IMR-90 (cell line): ENCODE results near the gene INPP5A. TPM values are rescaled to one million over a fixed set of nuclear protein-coding genes. Genes with fewer than 3 reads are reported as not detected.

Experiments used
- ATAC-seq: fragments of 200-7000 bp; cut with Tn5 transposase; 2 replicates; pipeline ENCODE4 v1.9.1; 2020; ENCODE audit warnings: low read depth, mild to moderate bottlenecking, moderate library complexity
- BruUV-seq: library from RNA; stranded (reverse); fragments of 400-500 nt; replicated peaks from 2 replicates; lab custom pipeline; 2021; lab: Mats Ljungman, UMichigan
- CTCF ChIA-PET: fragments of 300-600 bp; formaldehyde crosslinking; extraction: SDS; loops from one replicate; lab custom pipeline; 2021; ENCODE audit warnings: antibody characterized with exemption; lab: Yijun Ruan, JAX
- POLR2A ChIA-PET: fragments of 300-600 bp; sonication (Branson Sonifier 250); formaldehyde crosslinking; loops from one replicate; lab custom pipeline; 2022; ENCODE audit warnings: antibody characterized with exemption; ENCODE audit not compliant: unreplicated experiment; lab: Charles Lee
- DNase-seq: peaks from one replicate; pipeline ENCODE4 v3.0.0; 2013
- H2AFZ ChIP-seq: replicated peaks from 2 replicates; pipeline ENCODE3; 2013; ENCODE audit warnings: low read length, mild to moderate bottlenecking; ENCODE audit not compliant: poor library complexity
- H2AK5ac ChIP-seq: 2 replicates; pipeline ENCODE4 v1.6.1; 2013; ENCODE audit warnings: low read depth, low read length, inconsistent platforms
- H2AK9ac ChIP-seq: replicated peaks from 2 replicates; pipeline ENCODE3; 2013; ENCODE audit warnings: mild to moderate bottlenecking, low read depth, low read length, moderate library complexity; ENCODE audit not compliant: poor library complexity
- H2BK120ac ChIP-seq: 2 replicates; pipeline ENCODE4 v1.6.1; 2013; ENCODE audit warnings: low read depth, low read length, inconsistent platforms
- H2BK15ac ChIP-seq: 3 replicates; pipeline ENCODE4 v1.6.1; 2013; ENCODE audit warnings: low read depth, low read length, inconsistent platforms
- H2BK20ac ChIP-seq: 2 replicates; pipeline ENCODE4 v1.6.1; 2013; ENCODE audit warnings: low read depth, mild to moderate bottlenecking, inconsistent platforms, low read length, moderate library complexity
- H2BK5ac ChIP-seq: 2 replicates; pipeline ENCODE4 v1.6.1; 2013; ENCODE audit warnings: mild to moderate bottlenecking, low read depth, low read length, inconsistent platforms; ENCODE audit not compliant: poor library complexity, severe bottlenecking
- H3K14ac ChIP-seq: replicated peaks from 2 replicates; pipeline ENCODE4 v1.6.1; 2013; ENCODE audit warnings: low read depth, low read length, inconsistent platforms
- H3K18ac ChIP-seq: 2 replicates; pipeline ENCODE4 v1.6.1; 2013; ENCODE audit warnings: low read depth, low read length, control low read depth
- H3K23ac ChIP-seq: 2 replicates; pipeline ENCODE4 v1.6.1; 2013; ENCODE audit warnings: low read depth, low read length, inconsistent platforms
- H3K27ac ChIP-seq: 2 replicates; pipeline ENCODE4 v1.5.1; 2013; ENCODE audit warnings: mild to moderate bottlenecking, control low read depth, low read length; ENCODE audit not compliant: insufficient read depth
- H3K27me3 ChIP-seq: 2 replicates; pipeline ENCODE4 v1.6.1; 2013; ENCODE audit warnings: low read length; ENCODE audit not compliant: control insufficient read depth, insufficient read depth
- H3K36me3 ChIP-seq: 2 replicates; pipeline ENCODE4 v1.6.1; 2013; ENCODE audit warnings: low read length, mixed read lengths; ENCODE audit not compliant: control insufficient read depth, insufficient read depth
- H3K4ac ChIP-seq: 2 replicates; pipeline ENCODE4 v1.6.1; 2013; ENCODE audit warnings: low read depth, low read length, inconsistent platforms
- H3K4me1 ChIP-seq: 2 replicates; pipeline ENCODE4 v1.6.1; 2013; ENCODE audit warnings: low read length, mixed read lengths; ENCODE audit not compliant: control insufficient read depth, insufficient read depth
- H3K4me2 ChIP-seq: 2 replicates; pipeline ENCODE4 v1.6.1; 2013; ENCODE audit warnings: low read depth, mild to moderate bottlenecking, control low read depth, low read length, moderate library complexity
- H3K4me3 ChIP-seq: 2 replicates; pipeline ENCODE4 v1.5.1; 2013; ENCODE audit warnings: low read depth, mild to moderate bottlenecking, control low read depth, low read length, moderate library complexity; ENCODE audit not compliant: insufficient read depth
- H3K56ac ChIP-seq: 2 replicates; pipeline ENCODE4 v1.6.1; 2013; ENCODE audit warnings: low read length, inconsistent platforms; ENCODE audit not compliant: insufficient read depth; ENCODE audit errors: extremely low read depth
- H3K79me1 ChIP-seq, 2 experiments: 2 replicates each; pipeline ENCODE4 v1.6.1; 2013; ENCODE audit warnings: low read length in 2 of 2, inconsistent platforms in 1 of 2, low read depth in 1 of 2
- H3K9ac ChIP-seq: 2 replicates; pipeline ENCODE4 v1.6.1; 2013; ENCODE audit warnings: low read depth, low read length, control low read depth
- H3K9me1 ChIP-seq: 2 replicates; pipeline ENCODE4 v1.6.1; 2013; ENCODE audit warnings: low read length, inconsistent platforms; ENCODE audit not compliant: insufficient read depth
- H3K9me3 ChIP-seq: 2 replicates; pipeline ENCODE4 v1.6.1; 2013; ENCODE audit warnings: low read length; ENCODE audit not compliant: control insufficient read depth, insufficient read depth
- H4K20me1 ChIP-seq: 2 replicates; pipeline ENCODE4 v1.6.1; 2013; ENCODE audit warnings: low read length, inconsistent platforms; ENCODE audit not compliant: insufficient read depth
- H4K5ac ChIP-seq: 2 replicates; pipeline ENCODE4 v1.6.1; 2013; ENCODE audit warnings: mild to moderate bottlenecking, low read depth, low read length, control low read depth
- H4K8ac ChIP-seq, 2 experiments: 2 replicates each; pipeline ENCODE4 v1.6.1; 2013; ENCODE audit warnings: low read depth in 2 of 2, low read length in 2 of 2, control low read depth in 1 of 2, inconsistent platforms in 1 of 2
- H4K91ac ChIP-seq: 2 replicates; pipeline ENCODE4 v1.6.1; 2013; ENCODE audit warnings: low read depth, low read length, inconsistent platforms; ENCODE audit not compliant: insufficient read depth
- BHLHE40 ChIP-seq: fragments of 150-350 bp; IDR thresholded peaks from 2 replicates; pipeline ENCODE4 v1.6.1; 2016; ENCODE audit warnings: mild to moderate bottlenecking, low read depth, low read length
- CHD1 ChIP-seq: IDR thresholded peaks from 2 replicates; pipeline ENCODE4 v1.6.1; 2012; ENCODE audit warnings: low read depth, low read length, improper control_type of control experiment
- CTCF ChIP-seq: conservative IDR thresholded peaks from 2 replicates; pipeline ENCODE4 v1.5.1; 2012; ENCODE audit warnings: mild to moderate bottlenecking, low read depth, low read length, improper control_type of control experiment
- FOS ChIP-seq: fragments of 150-350 bp; IDR thresholded peaks from 2 replicates; pipeline ENCODE4 v1.6.1; 2016; ENCODE audit warnings: low read depth, low read length
- MAFK ChIP-seq: IDR thresholded peaks from 2 replicates; pipeline ENCODE4 v1.6.1; 2012; ENCODE audit warnings: low read depth, low read length, improper control_type of control experiment
- POLR2A ChIP-seq: IDR thresholded peaks from 2 replicates; pipeline ENCODE4 v1.6.1; 2012; ENCODE audit warnings: mild to moderate bottlenecking, low read depth, low read length
- RFX5 ChIP-seq: IDR thresholded peaks from 2 replicates; pipeline ENCODE4 v1.8.0; 2012; ENCODE audit warnings: low read depth, mild to moderate bottlenecking, low read length, moderate library complexity
- WGBS, 2 experiments: methylation state at CpG; one replicate each; pipeline versions ENCODE4 v1.1.5 to v1.1.7; 2013; ENCODE audit warnings: missing lambda C conversion rate in 2 of 2; ENCODE audit not compliant: insufficient read length in 1 of 2; ENCODE audit errors: extremely low coverage in 2 of 2; 5-methylcytosine and 5-hydroxymethylcytosine counted together
- dilution Hi-C: fragments of 300-500 bp; cut with HindIII; formaldehyde crosslinking; loops from one replicate; pipeline ENCODE4 v1.14.3; 2018; ENCODE audit warnings: low sequenced_read_pairs; ENCODE audit not compliant: unreplicated experiment
- in situ Hi-C: fragments of 300-500 bp; cut with MboI; formaldehyde crosslinking; loops from 3 replicates; pipeline ENCODE4 v1.14.3; 2019; ENCODE audit warnings: low sequenced_read_pairs, inconsistent platforms, mixed read lengths
- intact Hi-C: fragments of 100-400 bp; cut with micrococcal nuclease; formaldehyde crosslinking; loops from 2 replicates; pipeline ENCODE4 v1.10.0; 2022
- polyA plus RNA-seq, 3 experiments: library from polyadenylated mRNA; depleted of rRNA; stranded (reverse); fragments of >200 nt; gene quantifications; 2 replicates each; pipeline ENCODE4 v1.2.3, GENCODE V29; 2012; ENCODE audit warnings: low replicate concordance in 1 of 3
- total RNA-seq: library from RNA; depleted of rRNA; stranded (reverse); fragments of >200 nt; gene quantifications from 2 replicates; pipeline ENCODE4 v1.2.3, GENCODE V29; 2012

The INPP5A gene
- total and polyA plus RNA-seq, 2 of the 4 experiments (the other 2 are of a cell fraction) = 21.4 to 36.7 TPM

- Histone ChIP-seq H2AK5ac (no peak overlapping the region), H2BK5ac (no peak overlapping the region), H4K91ac (no peak overlapping the region), H3K79me1 (no peaks in the 10 kb centered on the region), H3K56ac (no peak overlapping the region), H2AK9ac (no peak overlapping the region), H3K27ac (no peak overlapping the region), H2BK120ac (no peak overlapping the region), H3K4me1 (no peaks in the 10 kb centered on the region), H3K9me1 (no peaks in the 10 kb centered on the region), H4K5ac (no peak overlapping the region), H3K23ac (no peak overlapping the region), H3K4ac (no peak overlapping the region), H3K9me3 (peaks cover 2% of the 10 kb centered on the region; the same call in 1 of the 2 replicates), H2BK20ac (no peak overlapping the region), H4K20me1 (no peaks in the 10 kb centered on the region), H3K9ac (no peak overlapping the region), H2AFZ (no peak overlapping the region), H3K18ac (no peak overlapping the region), H3K4me3 (no peak overlapping the region), H3K27me3 (peaks cover 8% of the 10 kb centered on the region), H3K36me3 (no peaks in the 10 kb centered on the region), H4K8ac (no peak overlapping the region), H2BK15ac (no peak overlapping the region), H3K14ac (no peak overlapping the region), H3K4me2 (no peak overlapping the region)
- 81% methylated on average over 6 of the region's 12 CpGs; no CpG with 5 or more reads in 1 of the 2 experiments for WGBS, 2 experiments
- BruUV-seq = no TSS peak
- in situ Hi-C loops = no loop called here
- no peak for ATAC-seq
- dilution Hi-C loops = no loop called here
- ChIA-PET POLR2A (no interaction called here), CTCF (no interaction called here)
- no peak for DNase-seq
- TF ChIP-seq FOS = no peak
- no peak for TF ChIP-seq CHD1
- TF ChIP-seq POLR2A = no peak
- no peak for TF ChIP-seq MAFK
- TF ChIP-seq CTCF = no peak
- TF ChIP-seq BHLHE40 = no peak
- TF ChIP-seq RFX5 = no peak
- intact Hi-C loops = no loop called here
Measured at GRCh38 chr10:132816718-132817117, 279.1 kb downstream of the INPP5A start.
